Endothelial cell (in vitro differentiated cells): Measurements from ENCODE around the gene GPR39. TPM values are rescaled to one million over a fixed set of nuclear protein-coding genes. Genes with fewer than 3 reads are reported as not detected.
A peak's percentile ranks its signal among the peaks of the same experiment; 100 is the strongest.

Experiments used
- DNase-seq: peaks from one replicate; pipeline ENCODE4 v3.0.0; 2021; ENCODE audit warnings: low spot score
- H3K27ac Mint-ChIP-seq: one replicate; pipeline ENCODE4 v1.8.0; 2021; ENCODE audit warnings: mixed read lengths, inconsistent platforms; ENCODE audit not compliant: unreplicated experiment
- H3K27me3 Mint-ChIP-seq: one replicate; pipeline ENCODE4 v1.8.0; 2021; ENCODE audit warnings: mild to moderate bottlenecking, moderate library complexity, mixed read lengths, inconsistent platforms; ENCODE audit not compliant: unreplicated experiment
- H3K36me3 Mint-ChIP-seq: one replicate; pipeline ENCODE4 v1.8.0; 2021; ENCODE audit warnings: mild to moderate bottlenecking, low read depth, mixed read lengths, inconsistent platforms; ENCODE audit not compliant: unreplicated experiment
- H3K4me1 Mint-ChIP-seq: one replicate; pipeline ENCODE4 v1.8.0; 2021; ENCODE audit warnings: mild to moderate bottlenecking, mixed read lengths, inconsistent platforms; ENCODE audit not compliant: unreplicated experiment
- H3K4me3 Mint-ChIP-seq: one replicate; pipeline ENCODE4 v1.8.0; 2021; ENCODE audit warnings: mild to moderate bottlenecking, mixed read lengths, inconsistent platforms; ENCODE audit not compliant: unreplicated experiment
- H3K9me3 Mint-ChIP-seq: one replicate; pipeline ENCODE4 v1.8.0; 2021; ENCODE audit warnings: mixed read lengths, inconsistent platforms; ENCODE audit not compliant: unreplicated experiment
- long read RNA-seq: library from polyadenylated mRNA; unstranded; transcript quantifications from one replicate; pipeline ENCODE4 v2.0.0, GENCODE V29; 2020; ENCODE audit not compliant: unreplicated experiment
- total RNA-seq: library from RNA; stranded (reverse); fragmentation: NEBNext Ultra II Directional; extraction: Animal tissue kit (Norgen Biotek cat#: 25700); gene quantifications from one replicate; pipeline ENCODE4 v1.2.1, GENCODE V29; 2021; ENCODE audit not compliant: unreplicated experiment
- TF ChIP-seq, protein P1 (sequence below): fragments of 200-600 bp; sonication (generic); IDR thresholded peaks from one replicate; pipeline ENCODE4 v1.5.0; 2021; ENCODE audit warnings: antibody characterized with exemption; ENCODE audit not compliant: unreplicated experiment

GPR39 gene
- total RNA-seq: 0.62 TPM
- long read RNA-seq: 0 reads

DNA sequence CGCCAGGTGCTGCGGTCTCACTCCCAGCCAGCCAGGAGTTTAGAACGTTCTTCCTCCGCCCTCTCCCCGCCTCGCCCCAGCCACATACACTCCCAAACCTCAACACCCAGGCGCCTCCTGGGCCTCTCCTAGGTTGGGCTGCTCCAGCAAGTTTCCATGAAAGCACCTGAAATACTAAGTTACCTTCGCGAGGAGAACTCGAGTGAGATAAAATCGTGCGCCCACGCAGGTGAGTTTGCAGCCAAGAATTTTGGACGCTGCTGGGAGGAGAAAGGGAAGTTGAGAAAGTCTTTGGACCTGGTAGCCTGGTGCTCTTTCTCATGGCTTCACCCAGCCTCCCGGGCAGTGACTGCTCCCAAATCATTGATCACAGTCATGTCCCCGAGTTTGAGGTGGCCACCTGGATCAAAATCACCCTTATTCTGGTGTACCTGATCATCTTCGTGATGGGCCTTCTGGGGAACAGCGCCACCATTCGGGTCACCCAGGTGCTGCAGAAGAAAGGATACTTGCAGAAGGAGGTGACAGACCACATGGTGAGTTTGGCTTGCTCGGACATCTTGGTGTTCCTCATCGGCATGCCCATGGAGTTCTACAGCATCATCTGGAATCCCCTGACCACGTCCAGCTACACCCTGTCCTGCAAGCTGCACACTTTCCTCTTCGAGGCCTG is at the start of gene GPR39:
Gene GPR39, plus strand, starts transcription at position 83 of the 673 bp plus-strand sequence.
- Mint-ChIP-seq H3K27me3 (peaks cover 1% of the 10 kb centered on the region), H3K4me1 (no peaks in the 10 kb centered on the region), H3K36me3 (no peaks in the 10 kb centered on the region), H3K27ac (no peak within 1 kb of the TSS), H3K9me3 (no peaks in the 10 kb centered on the region), H3K4me3 (peak within 1 kb of the TSS; percentile 70)
- TF ChIP-seq, protein P1, sequence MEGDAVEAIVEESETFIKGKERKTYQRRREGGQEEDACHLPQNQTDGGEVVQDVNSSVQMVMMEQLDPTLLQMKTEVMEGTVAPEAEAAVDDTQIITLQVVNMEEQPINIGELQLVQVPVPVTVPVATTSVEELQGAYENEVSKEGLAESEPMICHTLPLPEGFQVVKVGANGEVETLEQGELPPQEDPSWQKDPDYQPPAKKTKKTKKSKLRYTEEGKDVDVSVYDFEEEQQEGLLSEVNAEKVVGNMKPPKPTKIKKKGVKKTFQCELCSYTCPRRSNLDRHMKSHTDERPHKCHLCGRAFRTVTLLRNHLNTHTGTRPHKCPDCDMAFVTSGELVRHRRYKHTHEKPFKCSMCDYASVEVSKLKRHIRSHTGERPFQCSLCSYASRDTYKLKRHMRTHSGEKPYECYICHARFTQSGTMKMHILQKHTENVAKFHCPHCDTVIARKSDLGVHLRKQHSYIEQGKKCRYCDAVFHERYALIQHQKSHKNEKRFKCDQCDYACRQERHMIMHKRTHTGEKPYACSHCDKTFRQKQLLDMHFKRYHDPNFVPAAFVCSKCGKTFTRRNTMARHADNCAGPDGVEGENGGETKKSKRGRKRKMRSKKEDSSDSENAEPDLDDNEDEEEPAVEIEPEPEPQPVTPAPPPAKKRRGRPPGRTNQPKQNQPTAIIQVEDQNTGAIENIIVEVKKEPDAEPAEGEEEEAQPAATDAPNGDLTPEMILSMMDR: no peak
- no peak for DNase-seq

DNA sequence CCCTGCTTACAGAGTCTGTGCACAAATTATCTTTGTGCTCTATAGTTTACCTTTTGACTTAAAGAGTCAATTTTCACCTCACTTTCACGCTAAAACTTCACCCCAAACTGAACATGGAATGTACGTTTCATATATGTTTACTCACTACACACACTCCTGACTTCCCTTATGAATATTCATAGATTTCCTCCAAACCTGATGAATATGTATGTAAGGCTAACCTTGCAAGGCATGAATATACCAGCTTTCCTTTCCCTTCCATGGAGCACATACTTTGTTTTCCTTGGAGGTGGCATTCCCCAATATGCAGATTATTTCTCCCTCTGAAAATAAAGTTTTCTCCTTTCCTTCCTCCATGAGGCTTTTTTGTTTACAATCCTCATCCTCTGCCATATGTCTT is 48.4 kb upstream of the GPR39 start:
- no peak overlapping the region for H3K4me3 Mint-ChIP-seq
- H3K27ac Mint-ChIP-seq: no peak overlapping the region
- no peaks in the 10 kb centered on the region for H3K4me1 Mint-ChIP-seq
- no peaks in the 10 kb centered on the region for H3K27me3 Mint-ChIP-seq
- TF ChIP-seq, protein P1: no peak
- H3K36me3 Mint-ChIP-seq: no peaks in the 10 kb centered on the region
- no peaks in the 10 kb centered on the region for H3K9me3 Mint-ChIP-seq
- DNase-seq: no peak

DNA sequence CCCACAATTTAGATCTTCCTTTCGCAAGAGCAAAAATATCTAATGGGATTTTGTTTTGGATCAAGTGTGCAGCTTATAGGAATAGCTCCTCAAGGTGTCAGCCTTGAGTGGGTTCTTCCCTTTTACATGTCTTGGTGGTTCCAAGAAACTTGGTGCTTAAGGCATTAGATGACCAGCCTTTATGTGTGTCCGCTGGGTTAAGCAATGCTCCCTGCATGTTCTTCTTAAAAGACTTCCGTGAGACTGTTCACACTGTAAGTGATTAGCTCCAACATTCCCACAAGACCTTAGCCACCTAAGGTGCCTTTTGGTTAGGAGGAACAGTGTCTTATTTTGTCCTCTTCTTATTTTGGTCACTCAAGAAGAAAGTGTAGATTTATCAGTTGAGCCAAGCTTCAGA is 44.3 kb upstream of the GPR39 start:
- H3K36me3 Mint-ChIP-seq: no peaks in the 10 kb centered on the region

GRCh38 chr2:132373391-132374135 is 43.0 kb upstream of the GPR39 start:
- DNase-seq: no peak
- TF ChIP-seq, protein P1: no peak
- Mint-ChIP-seq H3K36me3 (no peaks in the 10 kb centered on the region), H3K27ac (no peak overlapping the region), H3K4me3 (no peak overlapping the region), H3K9me3 (no peaks in the 10 kb centered on the region), H3K27me3 (no peaks in the 10 kb centered on the region), H3K4me1 (no peaks in the 10 kb centered on the region)

More for the DNA sequence above, 44.3 kb upstream of the GPR39 start:
- TF ChIP-seq, protein P1: no peak
- DNase-seq: no peak
- Mint-ChIP-seq H3K27me3 (no peaks in the 10 kb centered on the region), H3K27ac (no peak overlapping the region), H3K4me3 (no peak overlapping the region), H3K9me3 (no peaks in the 10 kb centered on the region), H3K4me1 (no peaks in the 10 kb centered on the region)

- Mint-ChIP-seq H3K27me3 (no peaks in the 10 kb centered on the region), H3K9me3 (no peaks in the 10 kb centered on the region), H3K36me3 (no peaks in the 10 kb centered on the region), H3K4me3 (no peak overlapping the region), H3K27ac (no peak overlapping the region), H3K4me1 (no peaks in the 10 kb centered on the region)
- no peak for DNase-seq
- TF ChIP-seq, protein P1: no peak
These were observed 42.5 kb upstream of the GPR39 start for GRCh38 chr2:132374151-132374550.
